Body of pancreas (tissue), 4 donors: ENCODE data around the gene LTBP1.

Experiments used
- CTCF ChIP-seq, 7 experiments: fragments of 450-650 bp in 4 of 7; fragments of 200-600 bp in 3 of 7; sonication (generic) in 3 of 7; IDR thresholded peaks; one replicate each; pipeline ENCODE4 v1.5.1; 2016 to 2019; ENCODE audit warnings: antibody characterized with exemption in 7 of 7
- POLR2A ChIP-seq, 3 donors: fragments of 450-650 bp; IDR thresholded peaks; one replicate each; pipeline ENCODE4 v1.6.1; 2016; ENCODE audit warnings: antibody characterized with exemption in 3 of 3, mild to moderate bottlenecking in 2 of 3

- no peak for TF ChIP-seq CTCF (IDR thresholded peaks at IDR 0.05)
- no peak for TF ChIP-seq POLR2A (IDR thresholded peaks at IDR 0.05)
Observed at GRCh38 chr2:33409417-33409955, 462.7 kb downstream of the LTBP1 start.
